H9 (cell line): ENCODE results near the gene ARPC4. TPM values are rescaled to one million over a fixed set of nuclear protein-coding genes. Genes with fewer than 3 reads are reported as not detected.

Source experiments
- DNase-seq: peaks from one replicate; pipeline ENCODE4 v3.0.0-alpha.2; 2017
- H2AFZ ChIP-seq: one replicate; pipeline ENCODE4 v1.6.1; 2013; ENCODE audit warnings: mild to moderate bottlenecking, low read length, control low read depth, moderate library complexity
- H2AK5ac ChIP-seq: 2 replicates; pipeline ENCODE4 v1.6.1; 2013; ENCODE audit warnings: low read length, control low read depth, mixed read lengths; ENCODE audit not compliant: insufficient read length
- H2BK120ac ChIP-seq: one replicate; pipeline ENCODE4 v1.6.1; 2013; ENCODE audit warnings: low read depth, mild to moderate bottlenecking, low read length, control low read depth, inconsistent platforms; ENCODE audit not compliant: poor library complexity, severe bottlenecking
- H2BK12ac ChIP-seq: 2 replicates; pipeline ENCODE4 v1.6.1; 2013; ENCODE audit warnings: low read length, control low read depth, mixed read lengths, low read depth; ENCODE audit not compliant: insufficient read length
- H2BK15ac ChIP-seq: 2 replicates; pipeline ENCODE4 v1.6.1; 2013; ENCODE audit warnings: low read depth, low read length, control low read depth
- H2BK20ac ChIP-seq: one replicate; pipeline ENCODE4 v1.6.1; 2013; ENCODE audit warnings: low read depth, mild to moderate bottlenecking, low read length, control low read depth, inconsistent platforms; ENCODE audit not compliant: poor library complexity, severe bottlenecking
- H2BK5ac ChIP-seq: 2 replicates; pipeline ENCODE4 v1.6.1; 2013; ENCODE audit warnings: low read length, control low read depth, mixed read lengths; ENCODE audit not compliant: insufficient read length
- H3K14ac ChIP-seq: 2 replicates; pipeline ENCODE4 v1.6.1; 2013; ENCODE audit warnings: low read length, control low read depth; ENCODE audit not compliant: insufficient read depth
- H3K18ac ChIP-seq: 2 replicates; pipeline ENCODE4 v1.6.1; 2013; ENCODE audit warnings: low read depth, mild to moderate bottlenecking, mixed read lengths, low read length, control low read depth; ENCODE audit not compliant: insufficient read length
- H3K23ac ChIP-seq: 2 replicates; pipeline ENCODE4 v1.6.1; 2013; ENCODE audit warnings: low read length, control low read depth, mixed read lengths, low read depth; ENCODE audit not compliant: insufficient read length
- H3K23me2 ChIP-seq: 2 replicates; pipeline ENCODE4 v1.6.1; 2013; ENCODE audit warnings: low read depth, mild to moderate bottlenecking, mixed read lengths, low read length, control low read depth; ENCODE audit not compliant: insufficient read length, poor library complexity, severe bottlenecking
- H3K27ac ChIP-seq: 2 replicates; pipeline ENCODE4 v1.5.1; 2013; ENCODE audit warnings: low read length, control low read depth, mixed read lengths, low read depth; ENCODE audit not compliant: insufficient read length
- H3K27me3 ChIP-seq: 2 replicates; pipeline ENCODE4 v1.6.1; 2013; ENCODE audit warnings: low read length, control low read depth, inconsistent platforms; ENCODE audit not compliant: insufficient read depth
- H3K4ac ChIP-seq: 2 replicates; pipeline ENCODE4 v1.6.1; 2013; ENCODE audit warnings: low read depth, mild to moderate bottlenecking, control low read depth, inconsistent platforms, low read length, moderate library complexity
- H3K4me1 ChIP-seq: 2 replicates; pipeline ENCODE4 v1.6.1; 2013; ENCODE audit warnings: low read length, control low read depth, inconsistent platforms; ENCODE audit not compliant: insufficient read depth
- H3K4me2 ChIP-seq: 2 replicates; pipeline ENCODE4 v1.6.1; 2013; ENCODE audit warnings: low read length, control low read depth, mixed read lengths; ENCODE audit not compliant: insufficient read length, insufficient read depth
- H3K56ac ChIP-seq: 2 replicates; pipeline ENCODE4 v1.6.1; 2013; ENCODE audit warnings: low read depth, mild to moderate bottlenecking, mixed read lengths, low read length, control low read depth; ENCODE audit not compliant: insufficient read length
- H3K79me1 ChIP-seq: 2 replicates; pipeline ENCODE4 v1.6.1; 2013; ENCODE audit warnings: low read depth, mild to moderate bottlenecking, moderate library complexity, low read length, control low read depth, inconsistent platforms; ENCODE audit not compliant: insufficient read depth, poor library complexity, severe bottlenecking
- H3K79me2 ChIP-seq: 2 replicates; pipeline ENCODE4 v1.6.1; 2013; ENCODE audit warnings: low read length, control low read depth, inconsistent platforms; ENCODE audit not compliant: insufficient read depth
- H3K9ac ChIP-seq: 2 replicates; pipeline ENCODE4 v1.6.1; 2013; ENCODE audit warnings: low read length, control low read depth, mixed read lengths; ENCODE audit not compliant: insufficient read length; ENCODE audit errors: extremely low read depth
- H3K9me3 ChIP-seq: one replicate; pipeline ENCODE4 v1.6.1; 2013; ENCODE audit warnings: low read depth, low read length, inconsistent platforms; ENCODE audit not compliant: control insufficient read depth
- H3T11ph ChIP-seq: one replicate; pipeline ENCODE4 v1.6.1; 2013; ENCODE audit warnings: mild to moderate bottlenecking, low read length, control low read depth, inconsistent platforms
- H4K20me1 ChIP-seq: one replicate; pipeline ENCODE4 v1.6.1; 2013; ENCODE audit not compliant: control insufficient read depth, insufficient read length, insufficient read depth
- H4K5ac ChIP-seq: 2 replicates; pipeline ENCODE4 v1.6.1; 2013; ENCODE audit warnings: low read depth, mild to moderate bottlenecking, mixed read lengths, low read length, control low read depth; ENCODE audit not compliant: insufficient read length
- H4K8ac ChIP-seq: replicated peaks from 2 replicates; pipeline ENCODE4 v1.6.1; 2013; ENCODE audit warnings: low read length, control low read depth, mixed read lengths, low read depth; ENCODE audit not compliant: insufficient read length
- H4K91ac ChIP-seq: 2 replicates; pipeline ENCODE4 v1.6.1; 2013; ENCODE audit warnings: low read depth, mild to moderate bottlenecking, moderate library complexity, mixed read lengths, low read length, control low read depth; ENCODE audit not compliant: insufficient read length
- H3K27ac Mint-ChIP-seq, 3 experiments: 2 replicates in 2 of 3; 3 replicates in 1 of 3; pipeline ENCODE4 v1.8.0; 2020 to 2021; ENCODE audit warnings: mixed read lengths in 3 of 3, mild to moderate bottlenecking in 1 of 3, moderate library complexity in 1 of 3
- H3K27me3 Mint-ChIP-seq: 2 replicates; pipeline ENCODE4 v1.8.0; 2021; ENCODE audit warnings: low read depth, mild to moderate bottlenecking, moderate library complexity, mixed read lengths
- H3K36me3 Mint-ChIP-seq, 3 experiments: 2 replicates in 2 of 3; 3 replicates in 1 of 3; pipeline ENCODE4 v1.8.0; 2020 to 2021; ENCODE audit warnings: low read depth in 3 of 3, mixed read lengths in 3 of 3; ENCODE audit not compliant: insufficient read depth in 1 of 3
- H3K4me1 Mint-ChIP-seq, 2 experiments: 2 replicates each; pipeline ENCODE4 v1.8.0; 2020; ENCODE audit warnings: mixed read lengths in 2 of 2
- H3K4me3 Mint-ChIP-seq, 2 experiments: 2 replicates in 1 of 2; 3 replicates in 1 of 2; pipeline ENCODE4 v1.8.0; 2020 to 2021; ENCODE audit warnings: mild to moderate bottlenecking in 2 of 2, mixed read lengths in 2 of 2, moderate library complexity in 1 of 2
- H3K9me3 Mint-ChIP-seq, 2 experiments: 2 replicates in 1 of 2; 3 replicates in 1 of 2; pipeline ENCODE4 v1.8.0; 2020; ENCODE audit warnings: mild to moderate bottlenecking in 2 of 2, mixed read lengths in 2 of 2, moderate library complexity in 1 of 2
- CTCF ChIP-seq: fragments of 200-600 bp; sonication (generic); conservative IDR thresholded peaks from 3 replicates; pipeline ENCODE4 v1.8.0; 2021; ENCODE audit warnings: antibody characterized with exemption, mild to moderate bottlenecking
- WGBS: extraction: QIAGEN DNeasy Blood & Tissue Kit; methylation state at CpG from one replicate; pipeline ENCODE4 v1.1.7; 2013; ENCODE audit warnings: missing lambda C conversion rate, low lambda C conversion rate, mixed read lengths; ENCODE audit not compliant: insufficient read length; ENCODE audit errors: extremely low coverage; 5-methylcytosine and 5-hydroxymethylcytosine counted together
- total RNA-seq: library from RNA; stranded (reverse); gene quantifications from 2 replicates; pipeline ENCODE4 v1.2.1, GENCODE V29; 2021

The ARPC4 gene
- total RNA-seq, 1 experiment from 2014 or later: 161 TPM

- Histone ChIP-seq H2BK20ac (no peak within 1 kb of the TSS), H2AK5ac (no peak within 1 kb of the TSS), H3K9ac (peak within 1 kb of the TSS; percentile 25), H3K27ac (no peak within 1 kb of the TSS), H3K27me3 (no peaks in the 10 kb centered on the region; the same call in 1 of the 2 replicates), H3K56ac (no peak within 1 kb of the TSS), H2BK5ac (no peak within 1 kb of the TSS), H2AFZ (no peak within 1 kb of the TSS), H3K23ac (no peak within 1 kb of the TSS), H4K20me1 (no peaks in the 10 kb centered on the region), H3T11ph (no peak within 1 kb of the TSS), H3K18ac (peak within 1 kb of the TSS; percentile 62), H4K8ac (no peak within 1 kb of the TSS), H2BK15ac (no peak within 1 kb of the TSS), H3K79me1 (no peaks in the 10 kb centered on the region), H3K79me2 (no peaks in the 10 kb centered on the region), H3K14ac (no peak within 1 kb of the TSS), H3K4me1 (no peaks in the 10 kb centered on the region), H3K9me3 (no peaks in the 10 kb centered on the region), H4K5ac (no peak within 1 kb of the TSS), H3K23me2 (peaks cover 5% of the 10 kb centered on the region), H2BK120ac (no peak within 1 kb of the TSS), H3K4ac (no peak within 1 kb of the TSS), H3K4me2 (peak within 1 kb of the TSS; percentile 37), H4K91ac (no peak within 1 kb of the TSS), H2BK12ac (no peak within 1 kb of the TSS)
- Mint-ChIP-seq H3K9me3 (no peaks in the 10 kb centered on the region), H3K36me3 (peaks cover 19 to 33% (median 29%) of the 10 kb centered on the region in 3 experiments; a peak in 6 of 7 replicates), H3K4me3 (peak within 1 kb of the TSS; percentile 90 to 96), H3K4me1 (peaks cover 6 to 9% of the 10 kb centered on the region in 2 experiments), H3K27me3 (peaks cover 2% of the 10 kb centered on the region; the same call in 1 of the 2 replicates), H3K27ac (peak within 1 kb of the TSS; percentile 24 to 92 (median 91); a peak in 6 of 7 replicates)
- WGBS: no CpG with 5 or more reads among the region's 42 CpGs
- TF ChIP-seq CTCF: no peak
- DNase-seq: peak; percentile 96
Measured at GRCh38 chr3:9843715-9844438, 51.0 kb downstream of the ARPC4 start, which contains the start of gene RPUSD3. Gene RPUSD3, minus strand, starts transcription at chr3:9844008. Its CDS starts 18 bp downstream, at chr3:9843990.
